Left hindlimb (tissue), 1 donor: ENCODE data around the gene TBC1D4.
"Not testable (repeated sequence)": the region's sequence is repeated elsewhere in the genome, so short reads cannot be mapped to it uniquely, and the experiment has no call there.

Experiments
- DNase-seq: peaks from one replicate; pipeline ENCODE4 v3.0.0-alpha.2; 2018

Gene TBC1D4

GRCh38 chr13:75316427-75316826 is 165.5 kb downstream of the TBC1D4 start:
- DNase-seq = no peak

GRCh38 chr13:75312884-75313520 is 169.0 kb downstream of the TBC1D4 start:
- DNase-seq = no peak

GRCh38 chr13:75309981-75310580 is 171.9 kb downstream of the TBC1D4 start:
- no peak for DNase-seq

GRCh38 chr13:75308222-75308621 is 173.7 kb downstream of the TBC1D4 start:
- DNase-seq = no peak

- DNase-seq = no peak
These were observed 174.5 kb downstream of the TBC1D4 start for GRCh38 chr13:75307370-75307949.

GRCh38 chr13:75306967-75307366 is 175.0 kb downstream of the TBC1D4 start:
- DNase-seq = not testable (repeated sequence)

GRCh38 chr13:75305059-75305458 is 176.9 kb downstream of the TBC1D4 start:
- no peak for DNase-seq

- no peak for DNase-seq
These were observed 178.7 kb downstream of the TBC1D4 start for GRCh38 chr13:75303263-75303662.

- no peak for DNase-seq
These were observed 179.8 kb downstream of the TBC1D4 start for GRCh38 chr13:75302071-75302698.

- no peak for DNase-seq
These were observed 181.8 kb downstream of the TBC1D4 start for GRCh38 chr13:75299913-75300862.

GRCh38 chr13:75299246-75299645 is 182.7 kb downstream of the TBC1D4 start:
- no peak for DNase-seq

GRCh38 chr13:75296641-75297040 is 185.3 kb downstream of the TBC1D4 start:
- no peak for DNase-seq

- no peak for DNase-seq
These were observed 186.8 kb downstream of the TBC1D4 start for GRCh38 chr13:75295201-75295600.

- no peak for DNase-seq
These were observed 187.9 kb downstream of the TBC1D4 start for GRCh38 chr13:75294110-75294509.

- DNase-seq = no peak
These were observed 196.7 kb downstream of the TBC1D4 start for GRCh38 chr13:75285310-75285709.

GRCh38 chr13:75279834-75280369 is 202.1 kb downstream of the TBC1D4 start:
- DNase-seq = no peak

- DNase-seq = not testable (repeated sequence)
These were observed 208.3 kb downstream of the TBC1D4 start for GRCh38 chr13:75273695-75274094.

- no peak for DNase-seq
These were observed 210.1 kb downstream of the TBC1D4 start for GRCh38 chr13:75271846-75272245.

GRCh38 chr13:75268481-75268880 is 213.5 kb downstream of the TBC1D4 start:
- DNase-seq = not testable (repeated sequence)

GRCh38 chr13:75264611-75265010 is 217.4 kb downstream of the TBC1D4 start:
- DNase-seq = no peak

GRCh38 chr13:75263741-75264407 is 218.1 kb downstream of the TBC1D4 start:
- DNase-seq = no peak
